Stimulated activated naive CD4-positive, alpha-beta T cell treated with Interleukin-2 at 50 U/mL for 16 hours (primary cell): ENCODE results near the gene TRDMT1.
"Not testable (repeated sequence)": the region's sequence is repeated elsewhere in the genome, so short reads cannot be mapped to it uniquely, and the experiment has no call there.

ENCODE experiments used
- DNase-seq: peaks from one replicate; lab custom pipeline; 2025; lab: John Stamatoyannopoulos, UW

Gene TRDMT1

GRCh38 chr10:17128261-17128660 is 73.2 kb downstream of the TRDMT1 start:
- DNase-seq, result no peak

DNA sequence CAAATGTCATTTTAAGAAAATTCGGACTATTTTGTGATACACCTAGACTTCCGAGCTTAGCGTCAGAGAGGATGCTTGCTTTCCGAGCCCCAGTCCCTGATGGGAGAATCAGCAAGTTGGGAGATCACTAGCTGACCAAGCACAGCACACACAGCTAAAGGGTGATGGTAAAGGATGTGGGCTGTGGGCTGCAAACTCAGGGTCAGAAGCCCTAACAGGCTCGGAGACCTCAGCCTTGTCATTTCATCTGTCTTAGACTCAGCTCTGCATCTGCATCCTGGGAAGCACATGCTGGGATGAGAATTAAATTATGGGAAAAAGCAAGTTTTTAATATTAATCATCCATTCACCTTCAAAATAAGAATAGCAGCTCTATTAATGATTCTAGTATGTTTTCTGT is 75.1 kb downstream of the TRDMT1 start:
- DNase-seq, result no peak

DNA sequence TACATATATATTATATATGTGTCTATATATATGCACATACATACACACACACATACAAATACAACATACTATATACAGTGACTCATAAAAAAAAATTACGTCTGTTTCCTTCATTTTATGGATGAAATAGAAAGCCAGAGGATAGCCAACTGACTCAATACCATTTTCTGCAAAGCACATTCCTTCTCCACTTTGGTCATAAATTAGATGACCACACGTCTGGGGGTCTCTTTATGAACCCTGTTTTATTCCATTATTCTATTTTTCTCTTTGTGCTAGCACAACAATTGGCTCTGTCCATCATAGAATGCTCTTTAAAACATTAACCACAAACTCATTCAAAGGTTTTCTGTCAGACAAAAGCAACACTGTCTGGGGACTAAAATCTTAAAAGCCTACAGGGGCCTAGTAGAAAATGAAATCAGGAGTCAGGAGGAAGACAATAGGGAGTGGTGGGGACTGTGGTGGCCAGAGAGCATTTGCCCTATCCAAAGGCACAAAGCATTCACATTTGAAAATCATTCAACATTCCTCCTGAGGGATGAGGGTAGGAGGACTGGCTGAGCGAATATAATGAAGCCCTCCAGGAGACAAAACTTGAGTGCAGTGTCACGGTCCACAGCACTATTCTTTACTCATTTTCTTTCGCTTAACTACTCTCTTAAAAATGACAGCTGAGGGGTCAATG is 76.1 kb downstream of the TRDMT1 start:
- no peak for DNase-seq

- no peak for DNase-seq
Measured at GRCh38 chr10:17123961-17124360, 77.5 kb downstream of the TRDMT1 start.

- no peak for DNase-seq
Measured at GRCh38 chr10:17122726-17123661, 78.5 kb downstream of the TRDMT1 start.

- no peak for DNase-seq
Measured at GRCh38 chr10:17122052-17122451, 79.4 kb downstream of the TRDMT1 start.

GRCh38 chr10:17120694-17121093 is 80.8 kb downstream of the TRDMT1 start:
- DNase-seq, result no peak

GRCh38 chr10:17119845-17120244 is 81.6 kb downstream of the TRDMT1 start:
- DNase-seq, result no peak

DNA sequence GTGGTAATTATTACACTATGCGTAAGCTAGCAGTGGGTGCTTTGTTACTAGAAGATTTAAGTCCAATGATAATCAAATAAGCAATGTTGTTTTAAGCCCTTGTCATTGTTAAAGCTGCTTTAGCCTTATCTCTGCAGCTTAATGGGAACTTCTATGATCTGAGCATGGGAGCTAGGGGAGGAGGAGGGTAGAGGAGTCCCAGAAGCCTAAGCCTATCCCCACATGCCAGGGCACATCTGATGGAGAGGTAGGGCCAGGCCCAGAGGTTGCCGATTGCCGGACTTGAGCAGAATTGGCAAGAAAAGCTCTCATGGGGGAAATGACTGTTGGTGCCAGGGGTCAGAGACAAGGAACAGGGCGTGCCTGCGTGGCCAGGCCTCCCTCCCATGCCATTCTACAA is 85.3 kb downstream of the TRDMT1 start:
- DNase-seq, result no peak

DNA sequence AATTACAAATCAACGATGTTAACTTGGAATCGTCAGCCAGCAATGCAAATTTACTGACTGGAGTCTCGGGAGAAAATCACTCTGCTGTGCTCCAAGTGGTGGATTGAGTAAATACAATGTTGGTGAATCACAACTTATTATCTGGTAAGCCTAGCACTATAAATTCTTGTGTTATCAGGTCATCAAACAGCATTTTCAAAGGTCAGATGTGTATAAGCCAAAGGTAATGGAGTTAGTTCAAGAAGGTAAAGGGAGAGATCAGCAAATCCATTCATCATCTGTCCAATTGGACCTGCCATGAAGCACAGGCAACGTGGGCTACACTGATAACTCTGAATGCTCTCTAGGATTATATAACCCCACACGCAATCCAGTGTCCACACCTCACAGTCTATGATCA is 85.8 kb downstream of the TRDMT1 start:
- DNase-seq, result no peak

- DNase-seq, result not testable (repeated sequence)
Measured at GRCh38 chr10:17114878-17115444, 86.5 kb downstream of the TRDMT1 start.

- no peak for DNase-seq
Measured at GRCh38 chr10:17113889-17114540, 87.5 kb downstream of the TRDMT1 start.

GRCh38 chr10:17113346-17113745 is 88.1 kb downstream of the TRDMT1 start:
- no peak for DNase-seq

DNA sequence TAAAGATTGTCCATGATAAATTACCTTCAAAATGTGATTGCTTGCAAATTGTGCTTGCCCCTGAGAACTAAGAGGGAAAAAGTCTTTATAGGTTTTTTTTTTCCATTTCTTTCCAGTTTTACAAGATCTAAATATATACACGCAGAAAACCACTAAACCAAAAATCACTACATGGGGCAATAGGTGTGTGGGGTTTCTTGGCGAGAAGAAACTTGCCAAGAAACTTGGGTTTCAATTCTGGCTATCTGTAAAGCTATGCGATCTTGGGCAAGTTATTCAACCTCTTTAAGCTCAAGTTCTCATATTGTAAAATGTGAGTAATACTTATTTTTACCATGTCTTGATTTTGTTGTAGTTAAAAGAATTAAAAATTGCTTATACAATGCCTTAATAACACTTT is 88.9 kb downstream of the TRDMT1 start:
- no peak for DNase-seq

- DNase-seq, result no peak
Measured at GRCh38 chr10:17109475-17110207, 91.8 kb downstream of the TRDMT1 start.

GRCh38 chr10:17109046-17109445 is 92.4 kb downstream of the TRDMT1 start:
- DNase-seq, result no peak

DNA sequence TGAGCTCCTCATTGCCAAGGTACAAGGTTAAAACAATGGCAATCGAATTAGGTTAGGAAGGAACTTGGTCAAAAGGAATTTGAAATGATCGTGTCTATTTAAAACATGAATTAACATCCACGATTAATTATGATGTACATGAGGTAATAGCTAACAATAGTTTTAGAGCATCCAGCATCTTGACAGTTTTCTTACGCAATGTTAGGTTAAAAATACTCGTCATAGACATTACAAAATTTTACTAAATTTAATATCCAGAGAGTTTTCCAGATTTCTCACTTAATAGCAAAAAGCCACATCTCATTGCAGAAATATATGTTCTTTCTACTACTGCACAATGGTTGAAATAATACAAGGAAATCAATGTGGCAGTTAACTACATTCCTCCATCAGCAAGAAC is 94.5 kb downstream of the TRDMT1 start:
- DNase-seq, result no peak

- DNase-seq, result no peak
Measured at GRCh38 chr10:17101910-17102266, 99.6 kb downstream of the TRDMT1 start.

DNA sequence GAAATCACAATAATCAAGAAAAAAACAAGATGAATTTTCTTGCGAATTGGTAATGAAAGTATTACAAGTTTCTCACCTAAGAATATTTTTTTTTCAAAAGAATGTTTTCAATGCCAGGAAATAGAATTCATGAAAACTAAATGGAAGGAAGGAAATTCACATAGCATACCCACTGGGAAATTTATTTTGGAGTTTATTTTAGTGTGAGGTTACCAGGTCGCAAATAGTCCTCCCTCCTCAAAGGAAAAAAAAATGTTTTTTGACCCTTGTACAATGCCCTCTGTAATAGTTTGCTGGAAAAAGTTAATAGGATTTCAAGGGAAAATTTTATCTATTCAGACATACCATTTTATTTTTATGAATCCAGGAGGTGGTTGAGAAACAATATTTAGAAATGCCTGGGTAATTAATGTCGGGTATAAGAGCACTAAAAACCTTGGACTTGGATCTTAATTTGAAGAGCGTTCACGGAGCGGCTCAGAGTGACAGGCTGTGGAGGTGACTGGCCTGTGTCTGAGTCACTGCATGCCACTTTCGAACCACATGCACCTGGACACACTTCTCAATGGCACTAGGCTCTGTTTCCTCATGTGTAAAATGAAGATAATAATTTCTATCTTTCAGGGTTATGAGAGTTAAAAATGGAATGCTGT is 100.1 kb downstream of the TRDMT1 start:
- DNase-seq, result no peak

DNA sequence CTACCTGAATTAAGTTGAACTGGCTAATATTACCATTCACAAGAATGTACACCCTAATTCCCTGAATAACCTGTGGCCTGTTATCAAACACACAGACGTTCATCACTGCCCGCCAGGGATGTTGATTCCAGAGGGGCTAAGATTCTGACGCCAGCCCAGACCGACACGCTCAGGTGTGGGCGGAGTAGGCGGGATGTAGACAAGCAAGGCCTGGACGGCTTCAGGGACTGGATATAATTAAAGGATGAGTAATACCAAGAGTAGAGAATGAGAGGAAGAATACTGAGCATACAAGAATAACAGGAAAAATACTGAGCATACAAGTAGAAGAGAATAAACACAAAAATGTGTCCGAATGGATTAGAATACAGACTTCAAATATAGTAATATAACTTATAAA is 100.9 kb downstream of the TRDMT1 start:
- no peak for DNase-seq

DNA sequence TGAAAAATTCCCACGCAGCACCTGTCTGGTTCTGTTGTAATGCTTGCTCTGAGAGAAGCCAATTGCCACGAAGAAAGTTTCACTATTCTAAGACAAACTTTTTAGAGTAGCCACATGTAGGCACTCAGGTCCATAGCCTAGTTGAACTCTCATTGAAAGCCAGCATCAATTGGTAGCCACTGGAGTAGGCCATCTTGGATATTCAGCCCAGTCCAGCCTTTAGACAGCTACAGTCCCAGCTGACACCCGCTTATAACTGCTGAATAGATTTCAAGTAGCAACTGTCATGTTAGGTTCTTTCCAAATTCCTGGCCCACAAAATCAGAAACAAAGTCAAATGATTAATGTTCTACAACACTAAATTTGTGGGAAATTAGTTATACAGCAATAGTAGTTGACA is 103.5 kb downstream of the TRDMT1 start:
- DNase-seq, result no peak
